Cardiac muscle cell (in vitro differentiated cells and primary cell): ENCODE results near the gene PDZRN4. TPM values are rescaled to one million over a fixed set of nuclear protein-coding genes. Genes with fewer than 3 reads are reported as not detected.
A peak's percentile ranks its signal among the peaks of the same experiment; 100 is the strongest.

Experiments
- DNase-seq, 2 donors: peaks; one replicate each; pipeline versions ENCODE4 v3.0.0 to v3.0.0-alpha.2; 2010 to 2017; ENCODE audit warnings: low read depth in 1 of 2, low spot score in 1 of 2
- H3K27ac ChIP-seq: fragments of 200-600 bp; sonication (generic); 2 replicates; pipeline ENCODE4 v1.5.1; 2016
- H3K27me3 ChIP-seq: fragments of 200-600 bp; sonication (generic); 2 replicates; pipeline ENCODE4 v1.6.0; 2016; ENCODE audit warnings: control low read depth
- H3K36me3 ChIP-seq: fragments of 200-600 bp; sonication (generic); 2 replicates; pipeline ENCODE4 v1.5.1; 2016; ENCODE audit warnings: control low read depth
- H3K4me1 ChIP-seq: fragments of 200-600 bp; sonication (generic); 2 replicates; pipeline ENCODE4 v1.8.1; 2017; ENCODE audit warnings: low read depth, mild to moderate bottlenecking, mixed run types
- H3K4me3 ChIP-seq: fragments of 200-600 bp; sonication (generic); 2 replicates; pipeline ENCODE4 v1.5.1; 2016; ENCODE audit warnings: mild to moderate bottlenecking
- H3K9me3 ChIP-seq: fragments of 200-600 bp; sonication (generic); 2 replicates; pipeline ENCODE4 v1.5.1; 2017; ENCODE audit warnings: low read depth, mild to moderate bottlenecking, control low read depth
- CTCF ChIP-seq: IDR thresholded peaks from 2 replicates; pipeline ENCODE4 v1.5.1; 2012; ENCODE audit warnings: low read depth, mild to moderate bottlenecking, low read length
- polyA plus RNA-seq: library from polyadenylated mRNA; unstranded; fragments of >200 nt; fragmentation: Nextera tagmentation; extraction: Ambion mirVana; gene quantifications from 2 replicates; pipeline ENCODE4 v1.2.1, GENCODE V29; 2016
- total RNA-seq: library from RNA; depleted of rRNA; stranded (reverse); fragments of >200 nt; gene quantifications from 2 replicates; pipeline ENCODE4 v1.2.3, GENCODE V29; 2016

Gene PDZRN4
- total and polyA plus RNA-seq, 2 experiments from 2014 or later, result 2.9 to 5.0 TPM

GRCh38 chr12:41507286-41507685 is 319.2 kb downstream of the PDZRN4 start:
- Histone ChIP-seq H3K9me3 (no peaks in the 10 kb centered on the region), H3K27ac (no peak overlapping the region), H3K27me3 (no peaks in the 10 kb centered on the region), H3K36me3 (no peaks in the 10 kb centered on the region), H3K4me3 (no peak overlapping the region), H3K4me1 (no peaks in the 10 kb centered on the region)
- no peak for TF ChIP-seq CTCF
- no peak for DNase-seq

DNA sequence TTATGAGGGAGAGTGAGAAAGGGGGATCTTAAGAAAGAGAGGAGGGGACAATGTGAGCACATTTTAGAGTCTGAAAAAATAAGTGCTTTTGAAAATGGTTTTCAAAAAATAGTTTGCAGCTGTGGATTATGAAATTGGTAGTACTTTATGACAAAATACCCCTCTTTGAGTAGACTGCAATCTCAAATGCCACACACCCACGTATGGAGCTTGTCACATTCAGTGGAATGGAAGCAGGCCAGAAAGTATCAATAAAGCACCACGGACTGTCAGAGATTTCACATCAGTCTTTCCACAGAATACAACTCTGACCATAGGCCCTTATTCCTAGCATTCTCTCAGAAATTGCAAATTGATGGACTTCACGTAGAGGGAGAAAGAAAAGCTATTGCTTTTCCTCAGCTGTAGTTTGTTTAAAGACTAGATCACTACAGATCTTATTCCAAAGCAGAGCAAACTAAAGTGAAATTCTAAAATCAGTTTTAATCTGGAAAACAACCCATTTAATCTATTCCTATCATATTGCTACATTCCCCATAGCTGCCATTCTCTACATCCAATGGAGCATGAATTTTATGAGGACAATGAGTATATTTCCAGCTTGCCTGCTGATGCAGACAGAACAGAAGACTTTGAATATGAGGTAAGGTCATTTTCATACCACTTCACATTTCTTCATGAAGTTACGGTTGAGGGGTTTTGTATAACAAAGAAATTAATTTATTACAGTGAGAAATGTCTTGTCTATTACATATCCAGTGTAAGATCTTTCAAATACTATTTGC is 321.3 kb downstream of the PDZRN4 start:
- Histone ChIP-seq H3K9me3 (no peaks in the 10 kb centered on the region), H3K27ac (no peak overlapping the region), H3K27me3 (no peaks in the 10 kb centered on the region), H3K4me3 (no peak overlapping the region), H3K36me3 (no peaks in the 10 kb centered on the region), H3K4me1 (peaks cover 9% of the 10 kb centered on the region)
- no peak for DNase-seq
- no peak for TF ChIP-seq CTCF

DNA sequence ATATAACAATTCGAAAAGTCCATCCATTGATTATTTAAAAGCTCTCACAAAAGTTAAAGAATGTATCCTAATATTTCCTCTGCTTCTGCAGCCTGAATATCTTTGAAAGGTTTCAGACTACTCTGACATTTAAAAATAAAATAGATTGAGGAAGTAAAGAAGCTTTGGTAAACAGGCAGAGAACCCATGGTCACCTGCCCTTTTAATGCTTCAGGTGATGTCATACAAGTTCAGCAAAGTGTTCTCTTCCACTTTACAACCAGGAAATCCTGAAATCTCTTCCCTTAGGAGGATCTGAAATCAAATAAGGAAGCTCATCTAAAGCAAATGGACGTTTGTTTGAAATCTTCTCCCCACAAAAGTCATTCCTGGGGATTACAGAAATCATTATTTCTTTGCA is 322.4 kb downstream of the PDZRN4 start:
- Histone ChIP-seq H3K4me3 (no peak overlapping the region), H3K27ac (no peak overlapping the region), H3K9me3 (no peaks in the 10 kb centered on the region), H3K36me3 (no peaks in the 10 kb centered on the region), H3K27me3 (no peaks in the 10 kb centered on the region), H3K4me1 (peaks cover 9% of the 10 kb centered on the region)
- no peak for DNase-seq
- no peak for TF ChIP-seq CTCF

DNA sequence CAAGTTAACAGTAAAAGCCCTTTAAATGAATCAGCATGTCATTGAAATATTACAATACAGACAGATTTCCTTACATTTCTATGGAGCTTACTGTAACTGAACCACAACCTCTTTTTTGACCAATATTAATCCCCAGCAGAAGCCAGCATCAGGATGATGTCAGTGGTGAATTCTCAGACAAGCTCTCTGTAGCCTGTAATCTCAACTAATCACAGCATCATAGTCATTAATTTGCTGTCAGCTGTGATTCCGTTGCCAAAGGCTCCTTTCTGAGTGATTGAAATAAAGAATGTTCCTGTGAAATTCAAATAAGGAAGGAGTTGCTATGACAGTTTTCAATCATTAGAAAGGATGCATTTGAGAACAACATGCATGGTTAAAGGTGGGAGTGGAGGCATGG is 323.1 kb downstream of the PDZRN4 start:
- Histone ChIP-seq H3K27ac (no peak overlapping the region), H3K4me1 (peaks cover 9% of the 10 kb centered on the region), H3K4me3 (no peak overlapping the region), H3K36me3 (no peaks in the 10 kb centered on the region), H3K27me3 (no peaks in the 10 kb centered on the region), H3K9me3 (no peaks in the 10 kb centered on the region)
- DNase-seq, result no peak
- no peak for TF ChIP-seq CTCF

GRCh38 chr12:41512497-41512896 is 324.4 kb downstream of the PDZRN4 start:
- no peaks in the 10 kb centered on the region for H3K27me3 ChIP-seq
- H3K4me3 ChIP-seq, result no peak overlapping the region
- no peak for TF ChIP-seq CTCF
- peak in 1 of 2 donors; percentile 3 for DNase-seq
- H3K9me3 ChIP-seq, result no peaks in the 10 kb centered on the region
- H3K27ac ChIP-seq, result no peak overlapping the region
- peaks cover 9% of the 10 kb centered on the region for H3K4me1 ChIP-seq
- H3K36me3 ChIP-seq, result no peaks in the 10 kb centered on the region
